GM19193 (cell line): ENCODE measurements around the gene CDCP2.

Source experiments
- POLR2A ChIP-seq: IDR thresholded peaks from 4 replicates; pipeline ENCODE4 v1.6.1; 2011; ENCODE audit not compliant: insufficient read depth, insufficient read length; ENCODE audit errors: extremely low read depth

CDCP2 gene

GRCh38 chr1:54156201-54156600 lies 3.4 kb upstream of the CDCP2 start:
- TF ChIP-seq POLR2A = no peak

- no peak for TF ChIP-seq POLR2A
Measured at GRCh38 chr1:54153535-54154439, 987 bp upstream of the CDCP2 start.

- no peak for TF ChIP-seq POLR2A
Measured at GRCh38 chr1:54151013-54151412, 1.8 kb downstream of the CDCP2 start.

- no peak for TF ChIP-seq POLR2A
Measured at GRCh38 chr1:54149734-54150133, 3.1 kb downstream of the CDCP2 start.

GRCh38 chr1:54144366-54144765 lies 8.4 kb downstream of the CDCP2 start:
- TF ChIP-seq POLR2A = no peak

- TF ChIP-seq POLR2A = no peak
Measured at GRCh38 chr1:54142146-54142900, 10.5 kb downstream of the CDCP2 start.

- TF ChIP-seq POLR2A = no peak
Measured at GRCh38 chr1:54139711-54140110, 13.1 kb downstream of the CDCP2 start.

GRCh38 chr1:54138994-54139393 lies 13.8 kb downstream of the CDCP2 start:
- TF ChIP-seq POLR2A = no peak

- TF ChIP-seq POLR2A = no peak
Measured at GRCh38 chr1:54137534-54138061, 15.2 kb downstream of the CDCP2 start.

- no peak for TF ChIP-seq POLR2A
Measured at GRCh38 chr1:54136963-54137533, 15.8 kb downstream of the CDCP2 start.

- no peak for TF ChIP-seq POLR2A
Measured at GRCh38 chr1:54136269-54136896, 16.4 kb downstream of the CDCP2 start.

GRCh38 chr1:54135436-54136120 lies 17.2 kb downstream of the CDCP2 start:
- TF ChIP-seq POLR2A = no peak

- no peak for TF ChIP-seq POLR2A
Measured at GRCh38 chr1:54134295-54134694, 18.5 kb downstream of the CDCP2 start.

GRCh38 chr1:54132495-54132894 lies 20.3 kb downstream of the CDCP2 start:
- no peak for TF ChIP-seq POLR2A

GRCh38 chr1:54131419-54131818 lies 21.4 kb downstream of the CDCP2 start:
- TF ChIP-seq POLR2A = no peak

- no peak for TF ChIP-seq POLR2A
Measured at GRCh38 chr1:54129858-54130257, 22.9 kb downstream of the CDCP2 start.
